Activated CD8-positive, alpha-beta T cell treated with anti-CD3 and anti-CD28 coated beads, Interleukin-2, amount 10 ng/mL, durations not matched to agents 7 days and 5 days (primary cell): Measurements from ENCODE around the gene DRGX. TPM values are rescaled to one million over a fixed set of nuclear protein-coding genes. Genes with fewer than 3 reads are reported as not detected.

Experiments used
- ATAC-seq: fragments of 150-1000 bp; cut with Tn5 transposase; one replicate; pipeline ENCODE4 v1.10.0; 2021; ENCODE audit warnings: moderate library complexity
- CTCF ChIA-PET: fragments of 350-600 bp; sonication (Branson Sonifier 250); formaldehyde crosslinking; loops from one replicate; lab custom pipeline; 2021; ENCODE audit warnings: antibody characterized with exemption; lab: Charles Lee
- POLR2A ChIA-PET: fragments of 350-600 bp; sonication (Branson Sonifier 250); formaldehyde crosslinking; loops from one replicate; lab custom pipeline; 2021; ENCODE audit warnings: antibody characterized with exemption; lab: Charles Lee
- DNase-seq: peaks from one replicate; pipeline ENCODE4 v3.0.0-alpha.2; 2020
- H3K27ac Mint-ChIP-seq: one replicate; pipeline ENCODE4 v1.8.0; 2021; ENCODE audit warnings: mild to moderate bottlenecking, mixed read lengths
- H3K27me3 Mint-ChIP-seq: one replicate; pipeline ENCODE4 v1.8.0; 2021; ENCODE audit warnings: low read depth, mixed read lengths
- H3K36me3 Mint-ChIP-seq: one replicate; pipeline ENCODE4 v1.8.0; 2021; ENCODE audit warnings: low read depth, mixed read lengths
- H3K4me1 Mint-ChIP-seq: one replicate; pipeline ENCODE4 v1.8.0; 2021; ENCODE audit warnings: low read depth, mixed read lengths
- H3K4me3 Mint-ChIP-seq: one replicate; pipeline ENCODE4 v1.8.0; 2021; ENCODE audit warnings: mild to moderate bottlenecking, mixed read lengths
- H3K9me3 Mint-ChIP-seq: one replicate; pipeline ENCODE4 v1.8.0; 2022; ENCODE audit warnings: mixed read lengths; ENCODE audit not compliant: insufficient read depth
- total RNA-seq, 2 experiments: library from RNA; stranded (reverse); gene quantifications; one replicate each; pipeline ENCODE4 v1.2.3, GENCODE V29; 2021

Gene DRGX
- total RNA-seq, 2 experiments from 2014 or later: not detected

DNA sequence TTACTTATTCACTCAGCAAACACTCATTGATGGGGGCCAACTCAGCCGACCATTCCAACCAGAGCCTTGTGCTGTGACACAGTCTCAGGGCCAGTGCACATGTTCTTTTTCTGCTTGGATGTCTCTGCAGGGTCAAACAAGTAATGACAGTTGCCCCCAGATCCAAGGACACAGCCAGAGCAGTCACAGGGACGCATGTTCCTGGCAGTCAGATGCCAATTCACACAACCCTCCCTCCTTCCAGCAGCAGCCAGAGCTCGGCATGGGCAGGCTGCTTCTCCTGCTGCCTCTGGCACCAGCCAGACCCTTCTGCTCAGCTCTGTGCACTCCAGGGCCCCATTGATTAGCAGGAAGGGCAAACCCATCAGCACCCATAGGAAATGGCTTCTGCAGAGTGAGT lies 20.3 kb downstream of the DRGX start:
- Mint-ChIP-seq H3K9me3 (no peaks in the 10 kb centered on the region), H3K27me3 (peaks cover 33% of the 10 kb centered on the region), H3K4me3 (no peak overlapping the region), H3K36me3 (no peaks in the 10 kb centered on the region), H3K27ac (no peak overlapping the region), H3K4me1 (no peaks in the 10 kb centered on the region)
- DNase-seq: no peak
- ATAC-seq: no peak
- POLR2A ChIA-PET: no interaction called here
- CTCF ChIA-PET: no interaction called here

DNA sequence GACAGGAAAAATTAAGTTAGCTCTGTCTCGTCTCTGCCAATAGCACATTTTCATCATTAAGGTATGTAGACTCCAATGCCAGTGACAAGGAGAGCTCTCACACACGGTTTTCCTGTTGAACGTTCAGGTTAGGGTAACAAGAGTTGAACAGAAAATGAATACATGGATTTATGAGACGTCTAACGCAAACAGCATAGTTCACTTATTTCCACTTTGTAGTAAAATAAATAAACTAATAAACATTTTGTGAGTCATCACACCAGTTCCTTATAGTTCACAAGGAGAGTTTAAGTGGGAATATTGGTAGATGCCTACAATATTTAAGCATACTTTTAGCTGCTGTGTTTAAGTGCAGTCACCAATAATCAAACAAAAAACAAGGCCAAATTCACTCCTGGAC lies 21.1 kb downstream of the DRGX start:
- H3K36me3 Mint-ChIP-seq: no peaks in the 10 kb centered on the region
- no peak for ATAC-seq

DNA sequence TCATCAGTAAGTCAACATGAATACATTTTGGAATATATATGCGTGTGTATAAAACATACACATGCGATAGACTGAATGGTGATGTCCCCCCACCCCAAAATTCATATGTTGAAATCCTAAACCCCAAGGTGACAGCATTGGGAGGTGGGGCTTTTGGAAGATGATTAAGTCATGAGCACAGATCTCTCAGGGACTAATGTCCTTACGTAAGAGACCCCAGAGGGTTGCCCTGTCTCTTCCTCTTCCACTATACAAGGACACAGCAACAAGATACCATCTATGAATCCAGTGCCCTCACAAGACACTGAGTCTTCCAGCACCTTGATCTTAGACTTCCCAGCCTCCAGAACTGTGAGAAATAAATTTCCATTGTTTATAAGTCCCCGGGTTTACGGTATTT lies 22.5 kb downstream of the DRGX start:
- DNase-seq (no peak), ATAC-seq (no peak)
- POLR2A ChIA-PET: no interaction called here
- no peaks in the 10 kb centered on the region for H3K4me1 Mint-ChIP-seq
- peaks cover 33% of the 10 kb centered on the region for H3K27me3 Mint-ChIP-seq
- CTCF ChIA-PET: no interaction called here
- H3K36me3 Mint-ChIP-seq: no peaks in the 10 kb centered on the region
- H3K9me3 Mint-ChIP-seq: no peaks in the 10 kb centered on the region
- H3K27ac Mint-ChIP-seq: no peak overlapping the region
- H3K4me3 Mint-ChIP-seq: no peak overlapping the region

More for the DNA sequence above, 21.1 kb downstream of the DRGX start:
- peaks cover 33% of the 10 kb centered on the region for H3K27me3 Mint-ChIP-seq
- DNase-seq: no peak
- H3K4me3 Mint-ChIP-seq: no peak overlapping the region
- no peaks in the 10 kb centered on the region for H3K4me1 Mint-ChIP-seq
- no peaks in the 10 kb centered on the region for H3K9me3 Mint-ChIP-seq
- CTCF ChIA-PET: no interaction called here
- no peak overlapping the region for H3K27ac Mint-ChIP-seq
- POLR2A ChIA-PET: no interaction called here

DNA sequence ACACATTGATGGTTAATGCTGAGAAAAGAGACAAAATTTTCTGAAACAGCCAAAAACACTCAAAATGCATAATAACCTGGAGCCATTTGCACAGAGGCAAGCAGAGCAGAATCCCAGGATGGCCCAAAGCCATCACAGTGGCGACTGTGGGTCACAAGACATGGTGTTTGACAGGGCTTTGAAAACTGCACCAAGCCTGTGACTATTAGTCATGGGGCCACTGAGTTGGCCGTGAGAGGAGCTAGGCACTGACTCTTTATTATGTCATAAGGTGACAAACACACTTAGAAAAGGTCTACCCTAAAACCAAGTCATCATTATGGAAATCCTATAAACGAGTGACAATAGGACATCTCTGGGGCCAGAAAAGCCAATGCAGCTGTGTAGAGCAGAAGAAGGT lies 23.9 kb downstream of the DRGX start:
- DNase-seq (no peak), ATAC-seq (no peak)
- POLR2A ChIA-PET: no interaction called here
- Mint-ChIP-seq H3K27me3 (peaks cover 31% of the 10 kb centered on the region), H3K4me3 (no peak overlapping the region), H3K4me1 (no peaks in the 10 kb centered on the region), H3K36me3 (no peaks in the 10 kb centered on the region), H3K27ac (no peak overlapping the region), H3K9me3 (no peaks in the 10 kb centered on the region)
- CTCF ChIA-PET: no interaction called here

DNA sequence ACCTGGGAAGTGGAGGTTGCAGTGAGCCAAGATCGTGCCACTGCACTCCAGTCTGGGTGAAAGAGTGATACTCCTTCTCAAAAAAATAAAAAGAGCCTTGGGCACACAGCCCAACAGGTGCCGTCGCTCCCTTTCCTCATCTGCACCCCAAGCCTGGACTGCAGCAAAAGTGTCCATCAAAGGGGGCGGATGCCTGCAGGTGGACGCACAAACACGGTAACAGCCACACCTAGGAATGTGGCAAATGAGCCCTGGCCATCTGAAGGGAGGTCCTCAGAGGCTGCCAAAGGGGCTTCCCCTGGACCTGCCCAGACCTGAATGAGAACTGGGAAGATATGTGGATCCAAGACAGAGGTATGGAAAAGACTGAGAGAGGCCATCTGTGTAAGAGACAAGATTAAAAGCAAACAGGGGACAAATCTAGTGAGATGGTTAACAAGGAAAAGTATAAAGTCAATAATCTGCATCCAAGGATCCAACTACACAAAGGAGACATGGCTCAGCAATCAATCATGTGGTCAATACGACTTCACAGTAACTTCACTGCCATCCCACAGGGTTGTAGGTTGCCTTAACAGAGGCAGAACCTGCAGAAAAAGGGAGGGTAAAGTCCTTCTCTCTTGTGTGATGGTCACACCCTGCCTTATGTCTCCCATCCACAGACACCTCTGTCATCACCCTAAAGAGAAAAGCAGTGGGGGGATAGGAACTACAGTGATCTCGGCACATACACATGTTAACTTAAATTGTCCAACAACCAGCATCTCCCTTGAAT lies 25.4 kb downstream of the DRGX start:
- ChIA-PET CTCF (no interaction called here), POLR2A (no interaction called here)
- ATAC-seq (no peak), DNase-seq (no peak)
- no peak overlapping the region for H3K27ac Mint-ChIP-seq
- no peaks in the 10 kb centered on the region for H3K4me1 Mint-ChIP-seq
- peaks cover 27% of the 10 kb centered on the region for H3K27me3 Mint-ChIP-seq
- H3K9me3 Mint-ChIP-seq: no peaks in the 10 kb centered on the region
- no peaks in the 10 kb centered on the region for H3K36me3 Mint-ChIP-seq
- no peak overlapping the region for H3K4me3 Mint-ChIP-seq

DNA sequence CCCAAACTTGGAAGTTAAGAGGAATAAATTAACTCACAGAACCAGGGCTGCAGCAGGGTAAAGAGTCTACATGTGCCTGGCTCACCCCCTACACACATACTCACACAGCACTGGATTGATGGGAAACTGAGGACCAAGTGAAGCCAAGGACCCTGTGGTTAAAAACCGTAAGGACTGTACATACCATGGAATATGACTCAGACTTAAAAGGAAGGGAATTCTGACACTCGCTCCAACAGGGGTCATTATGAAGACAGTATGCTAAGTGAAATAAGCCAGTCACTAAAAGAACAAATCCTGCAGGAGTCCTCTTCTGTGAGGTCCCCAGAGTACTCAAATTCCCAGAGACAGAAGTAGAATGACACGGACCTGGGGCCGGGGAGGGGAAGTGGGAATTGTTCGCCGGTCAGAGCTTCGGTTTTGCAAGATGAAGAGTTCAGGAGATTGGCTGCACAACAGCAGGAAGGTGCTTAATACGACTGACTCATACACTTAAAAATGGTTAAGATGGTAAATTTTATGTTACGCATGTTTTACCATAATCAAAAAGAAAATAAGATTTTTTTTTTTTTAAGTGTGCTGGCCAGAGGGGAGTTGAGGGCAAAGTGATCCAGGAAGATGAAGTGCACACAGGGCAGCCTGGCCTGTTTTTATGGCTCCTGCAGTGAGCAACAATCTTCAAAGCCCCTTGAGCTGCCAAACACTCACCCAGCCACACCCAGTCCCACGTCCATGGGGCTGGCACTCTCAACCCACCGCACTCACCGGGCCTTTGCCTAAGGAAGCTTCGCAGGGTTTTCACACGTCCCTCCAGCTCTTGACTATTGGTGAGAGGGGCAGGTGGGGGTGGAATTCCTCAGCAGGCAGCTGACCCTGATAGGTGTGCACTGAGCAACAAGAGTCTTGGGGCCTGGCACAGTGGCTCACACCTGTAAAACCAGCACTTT lies 26.4 kb downstream of the DRGX start:
- ChIA-PET POLR2A (no interaction called here), CTCF (no interaction called here)
- Mint-ChIP-seq H3K27me3 (peaks cover 21% of the 10 kb centered on the region), H3K4me1 (no peaks in the 10 kb centered on the region), H3K9me3 (no peaks in the 10 kb centered on the region), H3K36me3 (no peaks in the 10 kb centered on the region), H3K27ac (no peak overlapping the region), H3K4me3 (no peak overlapping the region)
- DNase-seq: no peak
- ATAC-seq: no peak

DNA sequence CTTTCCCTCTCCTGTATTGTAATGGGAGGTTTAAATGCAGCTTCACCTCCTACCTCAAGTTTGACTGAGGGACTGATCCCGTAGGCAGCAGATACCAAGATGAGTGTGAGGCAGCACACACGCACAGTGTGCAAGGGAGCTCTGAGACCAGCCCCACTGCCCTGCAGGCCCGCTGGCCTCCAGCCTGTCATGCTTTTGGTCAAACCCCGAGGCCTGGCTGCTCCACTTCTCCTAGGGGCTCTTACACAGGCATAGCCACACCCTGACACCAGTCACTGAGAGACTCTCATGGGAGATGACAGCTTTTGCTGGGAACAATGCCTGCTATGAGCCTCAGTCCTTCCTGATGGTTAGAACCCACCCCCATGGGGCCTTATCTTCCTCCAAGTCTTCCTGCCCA lies 27.6 kb downstream of the DRGX start:
- POLR2A ChIA-PET: no interaction called here

DNA sequence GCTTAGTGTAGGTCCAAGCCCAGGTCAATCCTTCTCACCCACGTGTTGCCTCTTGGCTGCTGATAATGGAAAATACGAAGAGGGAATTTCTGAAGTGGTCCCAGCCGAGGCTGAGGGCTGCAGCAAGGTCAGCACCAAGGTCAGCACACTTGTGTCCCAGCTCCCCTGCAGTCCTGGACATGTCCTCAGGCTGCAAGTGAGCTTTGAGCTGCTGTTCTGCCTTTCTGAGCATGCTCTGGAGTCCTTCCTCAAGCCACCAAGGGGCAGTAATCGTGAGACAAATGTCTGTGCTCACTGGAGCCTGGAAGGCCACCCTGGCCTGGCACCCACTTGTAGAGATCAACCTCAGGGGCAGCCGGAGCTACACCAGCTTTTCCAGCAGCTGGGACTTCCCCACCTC lies 28.3 kb downstream of the DRGX start:
- Mint-ChIP-seq H3K27me3 (peaks cover 14% of the 10 kb centered on the region), H3K36me3 (no peaks in the 10 kb centered on the region)
- CTCF ChIA-PET: no interaction called here

More for the DNA sequence above, 27.6 kb downstream of the DRGX start:
- Mint-ChIP-seq H3K27ac (no peak overlapping the region), H3K9me3 (no peaks in the 10 kb centered on the region), H3K4me1 (no peaks in the 10 kb centered on the region), H3K27me3 (peaks cover 15% of the 10 kb centered on the region), H3K36me3 (no peaks in the 10 kb centered on the region), H3K4me3 (no peak overlapping the region)
- DNase-seq (no peak), ATAC-seq (no peak)
- CTCF ChIA-PET: no interaction called here

DNA sequence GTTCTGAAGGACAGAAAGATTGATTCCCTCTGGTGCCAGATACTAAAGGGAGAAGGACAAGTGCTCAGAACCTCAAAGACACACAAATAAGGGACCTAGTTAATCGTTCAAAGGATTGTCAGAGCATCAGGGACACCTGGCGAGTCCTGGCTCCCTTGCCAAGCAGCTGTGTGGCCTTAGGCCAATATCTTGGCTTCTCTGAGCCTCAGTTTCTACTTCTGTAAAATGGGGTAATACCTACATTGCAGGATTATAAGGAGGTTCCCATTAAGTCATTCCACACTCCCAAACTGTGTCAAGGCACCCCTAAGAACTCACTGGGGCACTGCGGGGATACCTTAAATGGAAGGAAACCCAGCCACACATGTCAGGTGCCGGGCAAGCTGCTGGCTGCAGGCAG lies 29.4 kb downstream of the DRGX start:
- Mint-ChIP-seq H3K27ac (no peak overlapping the region), H3K4me1 (no peaks in the 10 kb centered on the region), H3K36me3 (no peaks in the 10 kb centered on the region), H3K9me3 (no peaks in the 10 kb centered on the region), H3K4me3 (no peak overlapping the region), H3K27me3 (peaks cover 10% of the 10 kb centered on the region)
- DNase-seq: no peak
- CTCF ChIA-PET: no interaction called here
- ATAC-seq: no peak
- POLR2A ChIA-PET: no interaction called here

More for the DNA sequence above, 28.3 kb downstream of the DRGX start:
- H3K27ac Mint-ChIP-seq: no peak overlapping the region
- H3K4me3 Mint-ChIP-seq: no peak overlapping the region
- POLR2A ChIA-PET: no interaction called here
- no peak for ATAC-seq
- H3K9me3 Mint-ChIP-seq: no peaks in the 10 kb centered on the region
- no peaks in the 10 kb centered on the region for H3K4me1 Mint-ChIP-seq
- DNase-seq: no peak

DNA sequence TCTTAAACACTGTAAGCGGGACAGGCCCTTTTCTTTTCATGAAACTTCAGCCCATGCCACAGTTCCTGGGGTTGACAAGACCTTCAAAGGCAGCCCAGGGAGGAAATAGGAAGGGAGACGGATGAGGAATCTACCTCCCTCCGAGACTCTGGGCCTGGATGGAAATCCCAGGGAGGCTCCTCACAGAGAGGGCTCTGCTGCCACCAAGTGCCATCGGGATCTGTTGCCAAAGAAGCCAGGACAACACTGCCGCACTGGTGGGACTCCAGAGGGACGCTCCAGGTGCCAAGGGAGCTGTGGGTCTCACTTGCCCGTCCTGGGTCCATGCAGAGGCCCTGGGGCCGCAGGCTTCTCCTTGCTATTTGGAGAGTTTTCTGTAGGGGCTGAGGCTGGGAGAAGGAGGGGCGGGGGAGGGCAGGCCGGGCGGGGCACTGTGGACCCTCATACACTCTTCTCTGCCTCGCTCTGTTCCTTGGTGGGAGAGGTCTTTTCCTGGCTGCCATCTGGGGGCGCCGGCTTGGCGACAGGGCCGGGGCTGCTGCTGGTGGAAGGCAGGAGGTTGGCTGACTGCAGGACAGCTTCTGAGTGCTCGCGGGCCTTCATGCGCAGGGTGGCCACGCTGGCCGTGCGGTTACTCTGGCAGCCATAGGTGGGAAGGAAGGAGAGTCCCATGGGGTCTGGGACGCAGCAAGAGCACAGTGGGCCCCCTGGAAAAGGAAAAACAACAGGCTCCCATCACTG lies 30.0 kb downstream of the DRGX start:
- Mint-ChIP-seq H3K4me1 (no peaks in the 10 kb centered on the region), H3K27ac (no peak overlapping the region), H3K9me3 (no peaks in the 10 kb centered on the region), H3K4me3 (no peak overlapping the region), H3K27me3 (peaks cover 10% of the 10 kb centered on the region), H3K36me3 (no peaks in the 10 kb centered on the region)
- ATAC-seq (no peak), DNase-seq (no peak)
- CTCF ChIA-PET: no interaction called here
- POLR2A ChIA-PET: no interaction called here

DNA sequence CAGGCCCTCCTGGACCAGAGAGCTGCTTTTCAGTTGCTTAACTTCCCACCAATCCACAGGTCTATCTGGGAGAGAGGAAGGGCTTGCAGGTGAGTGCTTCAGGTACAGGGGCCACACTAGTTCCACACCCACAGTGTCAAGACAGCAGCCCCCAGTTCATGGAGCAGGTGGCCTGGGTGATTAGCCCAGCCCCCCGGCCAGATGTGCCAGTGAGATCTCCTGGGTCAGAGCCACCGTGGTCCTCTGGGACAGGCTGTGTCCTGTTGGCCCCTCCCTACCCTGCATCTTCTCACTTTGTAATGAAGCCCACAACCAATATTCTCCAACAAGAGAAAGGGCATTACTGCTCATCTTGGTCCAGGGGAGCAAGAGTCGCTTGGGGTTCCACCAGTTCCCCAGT lies 30.6 kb downstream of the DRGX start:
- Mint-ChIP-seq H3K9me3 (no peaks in the 10 kb centered on the region), H3K27me3 (peaks cover 10% of the 10 kb centered on the region)

More for the DNA sequence above, 30.6 kb downstream of the DRGX start:
- ChIA-PET POLR2A (no interaction called here), CTCF (no interaction called here)
- Mint-ChIP-seq H3K36me3 (no peaks in the 10 kb centered on the region), H3K27ac (no peak overlapping the region), H3K4me3 (no peak overlapping the region), H3K4me1 (no peaks in the 10 kb centered on the region)
- ATAC-seq (no peak), DNase-seq (no peak)
